HG03521 (cell line): ENCODE results near the gene BACH1.

Source experiments
- ATAC-seq: cut with Tn5 transposase; IDR thresholded peaks from one replicate; pipeline ENCODE4 v1.9.1; 2021; ENCODE audit warnings: mild to moderate bottlenecking, moderate library complexity; ENCODE audit not compliant: unreplicated experiment

The BACH1 gene

GRCh38 chr21:29313662-29314408 is 15.1 kb downstream of the BACH1 start:
- no peak for ATAC-seq

- ATAC-seq, result no peak
Measured at GRCh38 chr21:29315131-29315749, 16.5 kb downstream of the BACH1 start.

GRCh38 chr21:29316029-29316742 is 17.5 kb downstream of the BACH1 start:
- no peak for ATAC-seq

- ATAC-seq, result no peak
Measured at GRCh38 chr21:29316806-29317205, 18.1 kb downstream of the BACH1 start.

GRCh38 chr21:29318354-29318753 is 19.6 kb downstream of the BACH1 start:
- ATAC-seq, result no peak

- ATAC-seq, result no peak
Measured at GRCh38 chr21:29320031-29320430, 21.3 kb downstream of the BACH1 start.

GRCh38 chr21:29321217-29321616 is 22.5 kb downstream of the BACH1 start:
- ATAC-seq, result no peak

GRCh38 chr21:29321932-29322928 is 23.5 kb downstream of the BACH1 start:
- ATAC-seq, result no peak

GRCh38 chr21:29323189-29323588 is 24.5 kb downstream of the BACH1 start:
- no peak for ATAC-seq

GRCh38 chr21:29326914-29327554 is 28.3 kb downstream of the BACH1 start:
- ATAC-seq, result no peak

- no peak for ATAC-seq
Measured at GRCh38 chr21:29329406-29329805, 30.7 kb downstream of the BACH1 start.

GRCh38 chr21:29330797-29331196 is 32.1 kb downstream of the BACH1 start:
- ATAC-seq, result no peak

- no peak for ATAC-seq
Measured at GRCh38 chr21:29332461-29333362, 34.0 kb downstream of the BACH1 start.

- ATAC-seq, result no peak
Measured at GRCh38 chr21:29333406-29333805, 34.7 kb downstream of the BACH1 start.

GRCh38 chr21:29334717-29335428 is 36.2 kb downstream of the BACH1 start:
- ATAC-seq, result no peak

- ATAC-seq, result no peak
Measured at GRCh38 chr21:29335720-29336119, 37.0 kb downstream of the BACH1 start.

- ATAC-seq, result no peak
Measured at GRCh38 chr21:29338256-29338655, 39.5 kb downstream of the BACH1 start.

- ATAC-seq, result no peak
Measured at GRCh38 chr21:29340228-29340627, 41.5 kb downstream of the BACH1 start.
